Glutamatergic neuron (in vitro differentiated cells): ENCODE measurements around the gene CDH4. TPM values are rescaled to one million over a fixed set of nuclear protein-coding genes. Genes with fewer than 3 reads are reported as not detected.

Source experiments
- DNase-seq: peaks from one replicate; pipeline ENCODE4 v3.0.0; 2022
- H3K27ac Mint-ChIP-seq: one replicate; pipeline ENCODE4 v1.8.0; 2020; ENCODE audit warnings: mild to moderate bottlenecking, mixed read lengths, inconsistent platforms; ENCODE audit not compliant: unreplicated experiment
- H3K27me3 Mint-ChIP-seq: one replicate; pipeline ENCODE4 v1.8.0; 2020; ENCODE audit warnings: mild to moderate bottlenecking, moderate library complexity, mixed read lengths, inconsistent platforms; ENCODE audit not compliant: unreplicated experiment
- H3K36me3 Mint-ChIP-seq: one replicate; pipeline ENCODE4 v1.8.0; 2020; ENCODE audit warnings: mild to moderate bottlenecking, mixed read lengths, inconsistent platforms; ENCODE audit not compliant: unreplicated experiment
- H3K4me1 Mint-ChIP-seq: one replicate; pipeline ENCODE4 v1.8.0; 2020; ENCODE audit warnings: mild to moderate bottlenecking, low read depth, mixed read lengths, inconsistent platforms; ENCODE audit not compliant: unreplicated experiment
- H3K4me3 Mint-ChIP-seq: one replicate; pipeline ENCODE4 v1.8.0; 2020; ENCODE audit warnings: mild to moderate bottlenecking, mixed read lengths, inconsistent platforms; ENCODE audit not compliant: unreplicated experiment
- H3K9me3 Mint-ChIP-seq: one replicate; pipeline ENCODE4 v1.8.0; 2020; ENCODE audit warnings: mild to moderate bottlenecking, moderate library complexity, mixed read lengths, inconsistent platforms; ENCODE audit not compliant: unreplicated experiment
- CTCF ChIP-seq: fragments of 200-600 bp; sonication (generic); IDR thresholded peaks from one replicate; pipeline ENCODE4 v1.5.0; 2021; ENCODE audit not compliant: partially characterized antibody, unreplicated experiment
- total RNA-seq: library from RNA; stranded (reverse); fragmentation: NEBNext Ultra II Directional; extraction: Animal tissue kit (Norgen Biotek cat#: 25700); gene quantifications from one replicate; pipeline ENCODE4 v1.2.1, GENCODE V29; 2021; ENCODE audit not compliant: unreplicated experiment

CDH4 gene
- total RNA-seq, 1 donor from 2014 or later: 1.2 TPM

GRCh38 chr20:61579908-61580307, 327.8 kb downstream of the CDH4 start:
- Mint-ChIP-seq H3K4me1 (peaks cover 1% of the 10 kb centered on the region), H3K9me3 (peaks cover 5% of the 10 kb centered on the region)
- no peak for DNase-seq

GRCh38 chr20:61580958-61581824, 329.1 kb downstream of the CDH4 start:
- Mint-ChIP-seq H3K4me1 (peaks cover 1% of the 10 kb centered on the region), H3K9me3 (peaks cover 5% of the 10 kb centered on the region), H3K27me3 (peaks cover 5% of the 10 kb centered on the region), H3K36me3 (no peaks in the 10 kb centered on the region), H3K4me3 (no peak overlapping the region), H3K27ac (no peak overlapping the region)
- no peak for TF ChIP-seq CTCF
- no peak for DNase-seq

More at GRCh38 chr20:61579908-61580307, 327.8 kb downstream of the CDH4 start:
- Mint-ChIP-seq H3K27me3 (peaks cover 5% of the 10 kb centered on the region), H3K27ac (no peak overlapping the region), H3K36me3 (no peaks in the 10 kb centered on the region), H3K4me3 (no peak overlapping the region)
- no peak for TF ChIP-seq CTCF

DNA sequence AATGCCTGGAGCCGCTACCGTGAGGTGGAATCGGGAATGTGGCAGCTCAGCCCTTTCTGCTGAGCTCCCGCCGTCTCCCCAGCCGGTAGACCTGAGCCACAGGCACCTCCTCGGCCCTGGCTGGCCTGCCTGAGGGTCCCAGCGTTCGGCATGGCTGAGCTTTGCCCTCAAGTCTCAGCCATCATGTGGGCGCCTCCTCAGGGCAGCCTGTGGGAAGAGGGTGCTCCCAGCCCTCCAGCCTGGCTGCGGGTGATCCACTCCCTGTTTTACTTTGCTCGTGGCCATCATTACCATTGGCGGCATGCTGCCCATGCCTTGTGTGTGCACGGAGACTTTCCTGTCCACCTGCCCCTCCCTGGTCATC, 329.7 kb downstream of the CDH4 start:
- no peak for TF ChIP-seq CTCF
- no peak overlapping the region for H3K4me3 Mint-ChIP-seq
- peaks cover 1% of the 10 kb centered on the region for H3K4me1 Mint-ChIP-seq
- H3K36me3 Mint-ChIP-seq: no peaks in the 10 kb centered on the region
- H3K27ac Mint-ChIP-seq: no peak overlapping the region
- H3K27me3 Mint-ChIP-seq: peaks cover 5% of the 10 kb centered on the region
- no peak for DNase-seq
- H3K9me3 Mint-ChIP-seq: peaks cover 5% of the 10 kb centered on the region

- H3K36me3 Mint-ChIP-seq: no peaks in the 10 kb centered on the region
- DNase-seq: no peak
- H3K27ac Mint-ChIP-seq: no peak overlapping the region
- no peak overlapping the region for H3K4me3 Mint-ChIP-seq
- H3K4me1 Mint-ChIP-seq: peaks cover 1% of the 10 kb centered on the region
- peaks cover 5% of the 10 kb centered on the region for H3K27me3 Mint-ChIP-seq
- TF ChIP-seq CTCF: no peak
- peaks cover 5% of the 10 kb centered on the region for H3K9me3 Mint-ChIP-seq
These were observed 330.3 kb downstream of the CDH4 start for GRCh38 chr20:61582196-61582923.

DNA sequence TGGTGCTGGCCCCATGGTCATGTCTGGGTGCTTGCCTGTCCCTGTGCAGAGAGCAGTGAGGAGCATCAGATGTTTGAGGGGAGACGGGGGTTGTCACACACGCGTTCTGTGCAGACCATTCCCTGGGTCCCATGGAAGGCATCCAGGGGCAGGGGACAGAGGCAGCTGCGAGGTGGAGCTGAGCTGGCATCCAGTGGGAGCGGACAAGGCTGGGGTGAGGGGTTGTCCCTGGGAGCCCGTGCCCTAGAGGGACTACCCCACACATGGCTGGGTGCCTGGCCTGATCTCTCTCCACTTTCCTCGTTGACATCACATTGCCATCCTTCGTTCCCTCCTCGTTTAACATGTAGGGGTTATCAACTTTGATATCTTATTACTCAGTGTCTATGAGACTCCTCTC, 331.3 kb downstream of the CDH4 start:
- Mint-ChIP-seq H3K4me3 (no peak overlapping the region), H3K9me3 (peaks cover 2% of the 10 kb centered on the region), H3K4me1 (peaks cover 1% of the 10 kb centered on the region), H3K27me3 (peaks cover 2% of the 10 kb centered on the region), H3K36me3 (no peaks in the 10 kb centered on the region), H3K27ac (no peak overlapping the region)
- DNase-seq: no peak
- TF ChIP-seq CTCF: no peak
